GDM1 (cell line): ENCODE measurements around the gene BBS9.

Experiments
- DNase-seq: peaks from one replicate; lab custom pipeline; 2025; lab: John Stamatoyannopoulos, UW

The BBS9 gene

DNA sequence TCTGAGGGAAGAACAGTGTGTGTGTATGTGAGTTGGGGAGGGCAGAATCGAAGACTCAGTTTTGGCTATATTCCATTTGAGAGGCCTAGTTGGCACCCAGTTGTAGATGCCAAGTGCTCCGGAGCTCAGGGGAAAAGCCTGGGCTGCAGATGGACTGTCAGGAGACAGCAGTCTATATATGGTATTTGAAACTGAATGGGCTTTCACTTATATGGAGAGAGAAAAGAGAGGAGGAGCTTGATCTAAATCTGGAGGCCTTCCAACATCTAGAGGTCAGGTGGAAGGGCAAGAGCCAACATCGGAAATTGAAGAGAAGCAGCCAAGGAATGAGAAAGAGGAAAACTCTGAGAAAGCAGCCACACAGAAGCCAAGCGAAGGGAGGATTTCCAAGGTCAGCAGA is 425.2 kb downstream of the BBS9 start:
- DNase-seq, result no peak

DNA sequence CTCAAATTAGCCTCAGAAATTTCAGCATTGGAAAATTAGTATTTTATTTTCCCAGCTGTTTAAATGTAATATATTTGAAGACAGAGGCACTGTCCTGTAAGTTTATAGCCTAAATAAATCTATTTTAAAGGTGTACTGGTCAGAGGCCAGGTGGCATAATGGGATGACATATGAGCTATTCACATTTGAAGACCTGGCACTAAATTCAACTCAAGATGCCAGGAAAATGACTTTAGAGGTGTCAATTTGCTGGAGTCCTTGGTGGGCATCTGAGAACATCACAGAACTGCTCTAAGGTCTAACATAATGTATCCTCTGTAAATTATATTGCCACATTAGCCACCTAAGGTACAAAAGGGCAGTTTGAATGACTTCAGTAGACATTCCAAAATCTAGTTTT is 427.1 kb downstream of the BBS9 start:
- no peak for DNase-seq

DNA sequence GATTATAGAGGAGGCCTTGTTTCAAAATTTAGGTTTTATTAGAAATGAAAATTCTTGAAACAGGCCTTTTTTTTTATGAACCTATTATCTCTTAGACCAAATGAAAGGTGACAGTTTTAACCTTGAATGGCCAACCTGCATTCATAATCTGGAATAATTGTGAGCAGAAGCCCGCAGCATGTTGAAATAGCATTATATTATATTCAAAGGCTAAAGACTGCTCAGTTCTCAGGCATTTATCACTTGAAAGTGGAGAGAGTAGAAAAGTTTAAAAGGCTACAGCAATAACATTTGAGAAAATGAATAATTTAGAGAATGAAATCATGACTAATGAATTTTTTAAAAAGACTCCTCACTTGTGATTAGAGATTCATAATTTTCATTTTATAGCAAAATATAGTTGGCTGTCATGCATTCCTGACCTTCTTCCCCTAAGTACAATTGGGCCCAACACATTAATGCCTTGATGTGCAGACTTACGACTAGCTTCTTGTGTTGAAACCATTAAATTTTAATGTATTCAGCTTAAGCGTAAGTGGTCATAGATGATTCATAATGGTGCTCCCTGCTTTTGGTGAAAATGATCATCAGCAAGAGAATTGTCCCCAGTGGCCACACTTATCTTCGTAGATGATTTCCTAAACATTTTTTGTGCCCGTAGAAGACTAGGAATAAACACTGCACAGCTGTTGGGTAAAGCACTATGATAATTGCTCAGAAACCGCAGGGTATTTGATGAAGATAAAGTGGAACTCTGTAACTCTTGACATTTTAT is 429.4 kb downstream of the BBS9 start:
- no peak for DNase-seq

DNA sequence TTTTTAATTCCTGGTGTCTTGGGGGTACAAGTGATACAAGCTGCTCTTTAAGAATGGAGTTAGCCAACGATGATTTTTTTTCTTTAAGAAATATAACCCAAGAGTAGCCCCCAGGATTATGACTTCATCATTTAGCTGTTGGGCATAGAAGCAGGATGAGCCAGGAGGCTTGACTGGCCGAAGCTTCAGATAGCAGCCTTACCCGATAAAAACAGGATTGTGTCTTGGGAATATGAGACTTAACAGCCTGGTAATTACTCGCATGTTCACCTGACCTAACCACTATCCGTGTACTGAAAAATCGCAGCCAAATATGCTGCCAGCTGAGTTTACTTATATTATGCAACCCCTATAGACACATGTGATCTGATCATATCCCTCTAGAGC is 430.0 kb downstream of the BBS9 start:
- DNase-seq, result no peak

DNA sequence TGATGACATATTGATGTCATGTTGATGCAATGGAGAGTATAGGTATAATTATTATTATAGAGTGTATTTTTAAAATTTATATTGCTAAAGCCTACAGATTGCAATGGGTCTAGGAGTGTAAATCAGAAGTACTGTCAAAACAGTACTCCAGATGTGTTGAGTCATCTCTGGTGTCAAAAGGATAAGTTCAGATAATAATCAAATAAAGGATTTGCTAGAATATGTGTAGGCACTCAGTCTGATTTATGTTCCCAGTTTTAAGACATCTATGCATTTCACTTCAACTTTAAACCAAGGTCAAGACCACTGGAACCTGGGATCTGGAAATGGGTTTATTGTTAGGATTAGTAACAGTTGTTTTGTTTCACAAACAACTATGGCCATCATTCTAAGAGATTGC is 433.6 kb downstream of the BBS9 start:
- no peak for DNase-seq

DNA sequence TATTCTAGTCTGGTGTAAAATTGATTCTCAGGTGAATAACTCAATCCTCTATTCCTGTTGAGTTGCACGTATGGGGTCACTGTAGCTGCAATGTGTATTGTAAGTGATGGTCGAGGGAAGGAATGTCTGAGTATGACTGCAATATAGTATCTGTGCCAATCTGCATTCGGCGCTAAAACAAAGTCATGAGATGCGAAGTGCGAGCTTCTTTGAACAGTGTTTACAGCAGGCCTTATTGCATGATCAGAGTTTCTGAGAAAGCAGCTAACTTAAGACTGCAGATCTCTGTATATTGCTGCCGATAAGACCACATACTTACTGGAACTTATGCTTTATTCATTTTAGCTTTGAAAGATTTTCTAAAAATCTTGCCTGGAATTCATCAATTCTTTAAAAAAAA is 434.3 kb downstream of the BBS9 start:
- no peak for DNase-seq

DNA sequence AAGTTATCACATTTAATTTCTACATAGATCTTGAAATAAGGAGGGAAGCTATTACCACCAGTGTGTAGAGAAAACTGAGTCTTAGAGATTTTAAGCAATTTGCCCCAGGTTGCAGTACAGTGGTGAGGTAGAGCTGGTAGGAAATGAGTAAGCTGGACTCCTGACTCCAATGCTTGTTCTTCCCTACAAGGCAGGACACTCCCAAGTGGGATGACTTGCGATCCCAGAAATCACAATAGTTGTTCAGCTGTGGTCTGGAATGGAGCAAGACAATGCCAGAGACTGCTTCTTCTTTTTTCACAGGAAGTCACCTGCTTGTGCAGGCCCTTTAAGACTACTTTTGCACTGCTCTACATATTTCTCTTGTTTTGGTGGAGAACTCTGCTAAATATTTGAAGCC is 448.8 kb downstream of the BBS9 start:
- no peak for DNase-seq

DNA sequence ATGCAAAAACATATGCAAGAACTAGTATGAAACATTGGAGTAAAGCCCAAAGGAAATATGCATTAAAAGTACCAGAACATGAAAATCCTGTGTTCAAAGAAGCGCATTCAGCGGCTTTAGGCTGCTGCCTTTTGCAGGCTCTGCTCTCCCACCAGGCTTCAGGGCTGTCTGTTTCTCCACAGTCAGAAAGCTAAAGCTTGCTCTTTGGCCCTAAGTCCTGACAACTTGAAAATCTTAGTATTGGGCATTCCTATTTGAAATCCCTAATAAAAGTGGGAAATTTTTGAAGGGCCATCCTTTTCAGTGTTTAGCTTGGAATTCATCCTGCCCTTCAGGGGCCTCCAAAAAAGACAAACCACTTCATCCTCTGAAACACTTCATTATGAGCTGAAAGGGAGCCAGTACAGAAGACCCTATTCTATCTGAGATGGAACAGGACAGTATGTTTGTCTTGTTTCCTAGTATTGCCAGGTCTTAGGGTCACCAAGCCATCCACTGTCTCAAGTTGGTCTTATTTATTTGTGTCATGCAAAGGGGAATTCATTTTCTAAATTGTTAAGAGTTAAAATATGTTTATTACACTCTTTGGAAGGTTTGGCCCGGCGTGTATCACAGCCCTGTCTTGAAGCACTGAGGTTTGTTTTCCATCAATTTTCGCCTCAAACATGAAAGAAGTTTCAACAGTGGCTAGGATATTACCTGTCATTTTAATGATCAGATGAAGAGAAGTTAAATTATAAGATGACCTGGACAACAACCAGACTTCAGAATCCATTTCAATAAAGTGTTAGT is 449.7 kb downstream of the BBS9 start:
- no peak for DNase-seq

DNA sequence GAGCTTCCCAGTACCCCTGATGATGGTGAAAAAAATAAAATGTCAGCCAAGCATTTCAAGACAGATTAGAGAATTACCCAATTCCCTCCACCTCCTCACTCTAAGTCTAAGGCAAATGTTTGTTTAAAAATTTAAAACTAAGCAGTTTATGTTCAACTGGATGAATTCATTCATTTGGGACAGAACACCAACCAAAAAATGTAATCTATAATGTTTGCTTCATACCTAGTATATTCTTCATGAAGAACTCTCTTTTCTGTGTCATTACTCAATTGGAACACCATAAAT is 450.3 kb downstream of the BBS9 start:
- no peak for DNase-seq

DNA sequence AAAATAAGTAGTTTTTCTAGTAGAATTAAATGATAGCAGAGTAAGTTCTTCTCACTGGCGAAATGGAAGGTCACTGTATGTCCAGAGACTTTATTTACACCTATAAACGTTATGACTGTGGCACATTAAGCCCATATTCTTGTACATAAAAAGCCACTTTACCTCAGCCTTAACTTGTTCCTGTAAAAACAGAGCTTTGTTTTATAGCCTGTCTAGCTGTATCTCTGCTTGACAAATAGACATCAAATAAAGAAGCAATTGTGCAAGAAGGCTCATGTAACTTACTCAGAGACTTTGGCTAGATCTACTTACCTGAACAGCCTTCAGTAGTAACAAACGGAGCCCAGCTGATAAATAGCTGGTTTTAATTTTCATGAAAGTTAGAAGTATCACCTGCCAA is 451.9 kb downstream of the BBS9 start:
- no peak for DNase-seq

DNA sequence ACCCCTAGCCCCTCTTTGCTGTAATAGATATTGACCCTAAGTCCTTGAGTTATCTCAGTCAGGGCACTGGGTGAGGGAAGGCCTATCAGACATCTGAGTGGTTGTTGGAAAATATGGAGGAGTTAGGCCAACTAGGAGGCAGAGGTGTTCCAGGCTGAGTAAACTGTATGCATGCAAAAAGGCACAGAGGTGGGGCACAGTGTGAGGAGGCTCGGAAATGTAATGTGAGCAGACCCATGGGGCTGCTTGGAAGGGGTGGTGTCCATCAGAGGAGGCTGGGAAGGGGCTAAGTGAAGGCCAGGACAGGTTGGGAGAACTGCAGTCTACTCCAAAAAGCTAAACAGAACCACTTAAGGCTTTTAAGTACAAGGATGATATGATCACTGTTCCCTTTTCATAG is 452.7 kb downstream of the BBS9 start:
- no peak for DNase-seq

DNA sequence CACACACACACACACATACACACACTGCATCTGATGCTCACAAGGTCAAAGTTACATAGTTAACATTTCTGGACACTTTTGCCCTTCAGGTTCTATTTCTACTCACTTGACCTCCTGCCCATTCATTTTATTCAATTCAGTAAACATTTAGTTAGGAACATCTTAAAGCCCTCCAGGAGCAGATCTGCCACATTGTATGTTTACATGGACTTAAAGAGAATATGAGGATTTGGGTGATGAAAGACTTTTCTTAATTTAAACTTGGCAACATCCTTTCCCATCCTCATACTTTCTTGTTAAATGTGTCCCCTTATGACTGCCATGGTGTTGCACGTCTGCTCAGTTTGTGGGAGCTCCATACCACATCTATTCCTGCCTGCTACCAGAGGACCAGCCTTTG is 453.2 kb downstream of the BBS9 start:
- DNase-seq, result no peak

DNA sequence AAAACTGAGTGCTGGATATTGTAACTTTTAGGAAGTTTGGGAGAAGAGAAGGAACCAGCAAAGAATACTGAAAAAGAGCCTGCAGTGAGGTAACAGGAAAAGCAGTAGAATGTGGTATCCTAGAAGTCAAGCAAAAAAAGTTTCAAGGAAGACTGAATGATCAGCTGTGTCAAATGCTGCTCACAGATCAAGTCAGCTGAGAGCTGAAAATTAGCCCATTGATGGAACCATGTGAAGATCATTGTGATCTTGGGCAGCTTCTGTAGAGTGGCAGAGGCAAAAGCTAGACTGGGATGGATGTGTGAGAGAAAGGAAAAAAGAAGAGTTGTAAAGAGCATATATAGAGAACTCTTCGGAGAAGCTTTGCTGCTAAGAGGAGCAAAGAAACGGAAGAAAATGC is 460.5 kb downstream of the BBS9 start:
- no peak for DNase-seq

DNA sequence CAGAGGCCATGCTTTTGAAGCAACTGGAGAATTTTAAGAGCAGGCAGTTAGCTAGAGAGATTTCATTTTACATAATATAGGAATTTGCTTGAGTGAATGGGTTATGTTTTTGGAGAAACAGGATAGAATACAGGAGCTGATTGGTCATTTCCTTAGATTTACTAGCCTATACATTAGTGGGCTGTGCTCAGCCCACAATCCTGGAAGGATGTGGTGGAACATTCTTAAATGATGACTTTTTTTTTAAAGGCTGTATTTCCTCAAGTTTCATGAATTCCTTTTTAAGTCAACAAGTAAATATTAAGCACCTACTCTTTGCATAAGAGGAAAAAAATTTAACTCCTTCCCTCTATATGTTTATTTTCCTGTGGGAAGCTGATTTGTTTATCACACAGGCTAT is 461.6 kb downstream of the BBS9 start:
- no peak for DNase-seq

DNA sequence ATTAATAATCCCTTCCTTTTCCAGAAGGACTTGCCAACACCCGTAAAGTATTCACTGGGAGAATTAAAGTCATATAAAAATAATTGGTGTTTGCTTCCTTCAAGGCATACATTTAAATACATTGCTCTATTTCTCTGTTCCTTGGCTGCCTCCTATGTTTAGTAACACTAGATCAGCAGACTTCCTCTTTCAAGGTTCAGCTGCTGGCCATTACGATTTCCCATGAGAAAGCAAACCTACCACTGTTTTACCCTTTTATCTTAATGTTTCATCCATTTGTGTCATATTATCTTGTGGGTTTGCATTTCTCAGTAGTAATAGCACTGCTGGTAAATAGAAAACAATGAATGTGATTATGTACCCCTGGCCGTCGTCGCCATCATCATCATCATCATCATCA is 462.1 kb downstream of the BBS9 start:
- no peak for DNase-seq

DNA sequence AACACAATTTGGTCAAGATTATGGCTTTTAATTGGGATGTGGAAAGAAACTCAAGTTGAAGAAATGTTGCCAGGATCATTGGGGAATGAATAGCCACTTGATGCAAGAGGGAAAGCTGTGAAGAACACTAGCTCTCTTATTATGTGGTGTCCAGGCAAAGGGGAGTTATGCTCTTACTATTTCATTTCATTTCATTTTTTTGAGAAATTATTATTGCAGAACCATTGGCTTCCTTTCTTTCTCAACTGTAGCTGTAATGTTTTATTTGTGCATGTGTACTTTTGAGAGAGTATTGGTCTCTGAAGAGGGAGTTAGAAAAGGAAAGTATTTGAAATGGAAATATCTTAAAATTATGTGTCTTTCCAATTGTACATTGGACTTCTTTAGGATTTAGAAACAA is 463.4 kb downstream of the BBS9 start:
- no peak for DNase-seq

DNA sequence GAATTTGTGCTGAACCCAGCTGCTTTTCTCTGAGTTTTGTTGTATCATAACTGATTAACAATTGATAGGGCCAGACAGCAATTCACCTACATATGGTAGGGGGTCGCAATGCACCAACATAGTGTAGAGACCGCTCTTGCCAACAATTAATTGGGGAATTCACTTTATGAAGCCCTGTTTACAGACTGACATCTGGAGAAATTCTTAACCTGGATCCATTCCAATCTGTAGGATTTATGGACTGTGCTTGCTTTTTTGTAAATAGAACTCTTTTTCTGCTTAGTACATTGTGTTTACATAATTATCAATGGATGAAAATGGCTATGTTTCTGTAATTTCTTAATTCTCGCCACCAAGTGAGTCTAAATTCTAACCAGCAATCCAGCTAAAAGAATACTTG is 464.2 kb downstream of the BBS9 start:
- DNase-seq, result no peak

DNA sequence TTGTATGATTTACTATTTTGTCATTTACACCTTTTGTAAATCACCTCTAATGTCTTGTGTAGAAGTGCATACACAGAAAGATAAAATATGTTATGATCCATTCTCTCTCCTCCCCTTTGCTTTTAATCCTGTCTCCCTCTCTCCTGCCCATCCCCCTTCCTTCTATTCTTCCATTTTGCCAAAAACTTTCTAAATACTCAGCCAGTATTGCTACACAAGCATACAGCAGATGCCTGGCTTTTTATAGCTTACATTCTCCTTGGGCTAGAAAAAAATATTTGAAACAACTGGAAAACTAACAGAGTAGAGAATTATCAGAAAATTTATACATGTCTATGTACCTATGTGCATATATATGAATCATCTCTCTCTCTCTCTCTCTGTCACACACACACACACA is 467.3 kb downstream of the BBS9 start:
- no peak for DNase-seq

DNA sequence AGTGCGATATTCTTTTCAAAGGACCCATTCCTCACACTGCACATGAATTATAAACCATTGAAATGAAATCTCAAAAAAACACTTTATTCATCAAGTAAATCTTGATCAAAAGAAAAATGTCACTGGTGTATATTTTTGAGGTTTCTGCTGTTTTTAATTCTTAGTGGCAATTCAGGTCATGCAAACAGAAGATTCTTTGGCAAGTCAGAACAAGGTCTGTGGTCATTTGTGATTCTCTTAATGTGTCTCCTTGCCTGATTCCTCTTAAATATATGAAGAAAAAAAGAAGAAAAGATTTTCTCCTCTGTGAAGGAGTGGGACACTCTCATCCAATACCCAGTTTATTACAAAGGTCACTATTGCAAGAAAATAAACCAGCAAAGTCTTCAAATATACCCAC is 467.8 kb downstream of the BBS9 start:
- DNase-seq, result no peak

DNA sequence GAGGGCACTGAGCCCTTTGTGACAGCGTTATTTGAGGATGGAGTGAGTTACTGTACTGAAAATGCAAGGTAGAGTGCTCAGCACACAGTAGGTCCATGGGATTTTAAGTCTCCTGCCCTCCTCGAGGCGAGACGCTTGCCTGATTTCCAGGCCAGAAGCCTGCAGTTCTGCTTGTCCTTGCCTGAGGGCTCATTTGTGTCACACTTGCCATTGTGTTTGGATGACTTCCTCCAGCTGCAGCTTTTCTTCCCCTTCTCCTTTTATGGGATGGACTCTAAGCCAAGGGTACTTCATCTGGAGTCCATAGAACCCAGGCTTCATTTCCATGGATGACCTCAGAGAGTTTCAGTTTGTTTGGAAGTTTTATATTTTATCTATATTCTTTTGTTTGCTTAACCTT is 471.7 kb downstream of the BBS9 start:
- no peak for DNase-seq

DNA sequence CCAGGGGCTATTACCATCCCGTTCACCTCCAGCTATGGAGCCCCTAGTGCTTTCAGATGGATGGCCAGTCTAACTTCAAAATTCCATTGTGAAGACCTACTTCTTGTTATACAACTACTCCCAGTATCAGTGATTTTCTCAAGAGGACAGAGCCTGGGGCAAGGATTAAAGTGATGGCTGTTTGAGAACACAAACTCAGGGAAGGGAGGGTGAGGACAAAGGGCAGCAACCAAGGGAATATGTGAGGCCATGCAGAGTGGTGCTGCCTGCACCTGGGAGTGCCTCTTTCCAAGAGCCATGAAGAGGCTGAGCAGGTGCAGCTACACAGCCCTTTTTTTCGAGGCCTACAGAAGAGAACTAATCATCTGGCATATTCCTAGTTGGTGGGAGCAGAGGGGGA is 472.5 kb downstream of the BBS9 start:
- DNase-seq, result no peak

DNA sequence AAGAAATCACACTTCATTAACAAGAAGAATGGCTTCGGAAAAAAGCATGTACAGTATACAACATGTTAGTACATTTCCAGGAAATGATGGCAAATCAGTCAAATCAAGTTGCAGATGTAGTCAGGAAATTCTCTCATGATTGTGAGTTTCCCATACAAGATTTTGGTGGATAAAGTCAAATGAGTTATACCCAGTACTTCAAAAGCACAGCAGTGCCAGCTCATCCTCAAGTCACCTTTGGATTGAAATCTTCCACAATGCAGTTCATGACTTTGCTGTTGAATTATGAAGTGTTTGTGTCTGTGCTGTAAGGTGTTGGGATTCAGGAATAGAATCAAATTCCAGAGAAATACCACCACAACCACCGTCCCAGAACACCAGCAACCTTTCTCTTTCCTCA is 474.7 kb downstream of the BBS9 start:
- DNase-seq, result no peak

DNA sequence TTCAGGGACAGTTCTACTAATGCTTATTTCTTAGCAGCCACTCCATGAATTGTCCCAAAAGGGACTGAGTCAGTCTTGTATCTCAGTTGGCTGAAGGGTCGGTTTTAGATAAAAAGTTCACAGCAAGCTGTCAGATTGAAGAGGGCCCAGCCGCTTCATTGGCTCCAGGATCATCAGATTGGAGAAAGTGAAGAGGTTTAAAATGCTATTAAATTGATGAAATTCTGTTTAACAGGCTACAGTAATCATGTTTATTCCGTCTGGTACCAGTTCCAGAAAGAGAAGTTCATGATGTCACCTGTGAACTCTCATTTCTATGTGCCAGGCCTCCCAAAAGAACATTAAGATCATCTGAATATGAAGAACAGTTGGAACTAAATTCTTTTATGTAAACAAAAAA is 481.6 kb downstream of the BBS9 start:
- no peak for DNase-seq

DNA sequence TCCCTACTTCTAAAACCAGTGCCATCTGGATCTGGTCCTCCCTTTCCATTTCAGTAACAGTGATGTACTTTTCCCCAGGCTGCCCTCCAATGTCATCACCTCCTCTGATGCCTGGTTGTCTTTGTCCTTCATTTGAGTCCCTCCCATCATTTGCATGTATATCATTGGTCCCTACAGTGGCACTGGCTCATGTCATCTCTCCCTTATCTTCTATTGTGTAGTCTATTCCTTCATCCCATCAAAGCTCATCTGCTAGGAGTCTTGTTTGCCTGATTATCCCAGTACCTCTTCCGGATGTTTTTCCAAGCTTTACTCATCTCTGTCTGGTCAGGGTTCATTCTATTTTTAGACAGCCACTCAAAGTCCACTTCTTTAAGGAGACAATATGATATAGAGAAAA is 483.1 kb downstream of the BBS9 start:
- no peak for DNase-seq
